Activated CD4-positive, CD25-positive, alpha-beta regulatory T cell treated with anti-CD3 and anti-CD28 coated beads, Interleukin-2, amount 50 U/mL, for 16 hours (primary cell): ENCODE measurements around the gene FAM13A.

ENCODE experiments used
- DNase-seq: peaks from one replicate; pipeline ENCODE4 v3.0.0-alpha.2; 2020; ENCODE audit warnings: low read depth, low spot score

The FAM13A gene

GRCh38 chr4:88814043-88814617 is 242.9 kb downstream of the FAM13A start:
- DNase-seq = no peak

- DNase-seq = no peak
Observed at GRCh38 chr4:88813013-88813412, 244.0 kb downstream of the FAM13A start.

GRCh38 chr4:88812420-88812819 is 244.6 kb downstream of the FAM13A start:
- no peak for DNase-seq

GRCh38 chr4:88811904-88812303 is 245.1 kb downstream of the FAM13A start:
- no peak for DNase-seq

- DNase-seq = no peak
Observed at GRCh38 chr4:88810325-88810724, 246.7 kb downstream of the FAM13A start.

- DNase-seq = no peak
Observed at GRCh38 chr4:88809576-88810219, 247.3 kb downstream of the FAM13A start.

- no peak for DNase-seq
Observed at GRCh38 chr4:88809101-88809500, 247.9 kb downstream of the FAM13A start.

GRCh38 chr4:88807499-88807898 is 249.5 kb downstream of the FAM13A start:
- DNase-seq = no peak

- no peak for DNase-seq
Observed at GRCh38 chr4:88804234-88804633, 252.8 kb downstream of the FAM13A start.

- no peak for DNase-seq
Observed at GRCh38 chr4:88803600-88804096, 253.3 kb downstream of the FAM13A start.

- DNase-seq = no peak
Observed at GRCh38 chr4:88802585-88803286, 254.2 kb downstream of the FAM13A start.

- no peak for DNase-seq
Observed at GRCh38 chr4:88802138-88802537, 254.8 kb downstream of the FAM13A start.

- no peak for DNase-seq
Observed at GRCh38 chr4:88799900-88800299, 257.1 kb downstream of the FAM13A start.

- no peak for DNase-seq
Observed at GRCh38 chr4:88797725-88798124, 259.3 kb downstream of the FAM13A start.

GRCh38 chr4:88796545-88796944 is 260.4 kb downstream of the FAM13A start:
- DNase-seq = no peak

GRCh38 chr4:88794952-88795351 is 262.0 kb downstream of the FAM13A start:
- no peak for DNase-seq

- DNase-seq = no peak
Observed at GRCh38 chr4:88794087-88794690, 262.8 kb downstream of the FAM13A start.

- no peak for DNase-seq
Observed at GRCh38 chr4:88793475-88793874, 263.5 kb downstream of the FAM13A start.

GRCh38 chr4:88792821-88793220 is 264.2 kb downstream of the FAM13A start:
- no peak for DNase-seq

GRCh38 chr4:88792268-88792781 is 264.7 kb downstream of the FAM13A start:
- no peak for DNase-seq

- no peak for DNase-seq
Observed at GRCh38 chr4:88791274-88791673, 265.7 kb downstream of the FAM13A start.

- no peak for DNase-seq
Observed at GRCh38 chr4:88788895-88789294, 268.1 kb downstream of the FAM13A start.
